Superior temporal gyrus (tissue), 1 donor: ENCODE measurements around the gene PANK2.

Source experiments
- DNase-seq: peaks from one replicate; pipeline ENCODE4 v3.0.0-alpha.2; 2016; ENCODE audit errors: extremely low spot score

PANK2 gene

GRCh38 chr20:3901028-3901705, 12.0 kb downstream of the PANK2 start:
- DNase-seq = peak; percentile 13

- peak; percentile 17 for DNase-seq
Observed at GRCh38 chr20:3901706-3902440, 12.7 kb downstream of the PANK2 start.

GRCh38 chr20:3902446-3902845, 13.3 kb downstream of the PANK2 start:
- no peak for DNase-seq

GRCh38 chr20:3904224-3904623, 15.0 kb downstream of the PANK2 start:
- no peak for DNase-seq

- no peak for DNase-seq
Observed at GRCh38 chr20:3904857-3905256, 15.7 kb downstream of the PANK2 start.

GRCh38 chr20:3906744-3907721, 17.8 kb downstream of the PANK2 start:
- DNase-seq = peak; percentile 12

GRCh38 chr20:3908667-3909066, 19.5 kb downstream of the PANK2 start:
- peak; percentile 33 for DNase-seq

- DNase-seq = no peak
Observed at GRCh38 chr20:3909952-3910366, 20.8 kb downstream of the PANK2 start.

GRCh38 chr20:3910853-3911252, 21.7 kb downstream of the PANK2 start:
- DNase-seq = no peak

- no peak for DNase-seq
Observed at GRCh38 chr20:3911956-3912355, 22.8 kb downstream of the PANK2 start.

- DNase-seq = no peak
Observed at GRCh38 chr20:3914446-3914845, 25.3 kb downstream of the PANK2 start.

GRCh38 chr20:3915691-3916090, 26.5 kb downstream of the PANK2 start:
- no peak for DNase-seq

GRCh38 chr20:3916364-3916763, 27.2 kb downstream of the PANK2 start:
- DNase-seq = no peak

- DNase-seq = no peak
Observed at GRCh38 chr20:3919352-3919751, 30.2 kb downstream of the PANK2 start.

GRCh38 chr20:3922223-3922982, 33.2 kb downstream of the PANK2 start:
- peak; percentile 31 for DNase-seq

- no peak for DNase-seq
Observed at GRCh38 chr20:3922983-3923339, 33.8 kb downstream of the PANK2 start.

- DNase-seq = no peak
Observed at GRCh38 chr20:3923818-3924217, 34.6 kb downstream of the PANK2 start.

- DNase-seq = no peak
Observed at GRCh38 chr20:3924304-3925112, 35.3 kb downstream of the PANK2 start.

- DNase-seq = no peak
Observed at GRCh38 chr20:3925113-3925695, 36.0 kb downstream of the PANK2 start.

GRCh38 chr20:3925899-3926638, 36.9 kb downstream of the PANK2 start:
- DNase-seq = no peak
